ENCODE data around the gene PXMP4. TPM values are rescaled to one million over a fixed set of nuclear protein-coding genes. Genes with fewer than 3 reads are reported as not detected.
A peak's percentile ranks its signal among the peaks of the same experiment; 100 is the strongest.

The PXMP4 gene
- total RNA-seq, 1 experiment from 2014 or later = 5.7 TPM

GRCh38 chr20:33667676-33668465 lies 52.2 kb downstream of the PXMP4 start:
- peak; percentile 95 for TF ChIP-seq CTCF (conservative IDR thresholded peaks at IDR 0.05)
- H3K36me3 Mint-ChIP-seq (ENCODE audit: insufficient read depth in 1 of 3, low read depth in 3 of 3) = peaks cover 24 to 53% (median 39%) of the 10 kb centered on the region in 3 experiments
- Histone ChIP-seq H4K8ac (replicated peaks; ENCODE audit: insufficient read length, low read depth, low read length) (no peak overlapping the region), H4K5ac (ENCODE audit: insufficient read length, low read depth, low read length) (no peak overlapping the region), H2BK12ac (ENCODE audit: insufficient read length, low read depth, low read length) (no peak overlapping the region), H3K27ac (ENCODE audit: insufficient read length, low read depth, low read length) (no peak overlapping the region), H3K4me2 (ENCODE audit: insufficient read depth, insufficient read length, low read length) (peak overlapping the region; percentile 36), H3K27me3 (ENCODE audit: insufficient read depth, low read length) (no peaks in the 10 kb centered on the region), H3K56ac (ENCODE audit: insufficient read length, low read depth, low read length) (no peak overlapping the region), H3K4me1 (ENCODE audit: insufficient read depth, low read length) (no peaks in the 10 kb centered on the region; the same call in 1 of the 2 replicates), H3K14ac (ENCODE audit: insufficient read depth, low read length) (no peak overlapping the region; the same call in 1 of the 2 replicates), H3K9me3 (ENCODE audit: control insufficient read depth, low read depth, low read length) (no peaks in the 10 kb centered on the region), H3K79me1 (ENCODE audit: insufficient read depth, low read depth, low read length, poor library complexity, severe bottlenecking) (no peaks in the 10 kb centered on the region), H2BK15ac (ENCODE audit: low read depth, low read length) (no peak overlapping the region), H2BK5ac (ENCODE audit: insufficient read length, low read length) (no peak overlapping the region), H3T11ph (ENCODE audit: low read length) (no peak overlapping the region), H3K9ac (ENCODE audit: extremely low read depth, insufficient read length, low read length) (no peak overlapping the region), H4K20me1 (ENCODE audit: control insufficient read depth, insufficient read depth, insufficient read length) (no peaks in the 10 kb centered on the region), H2AFZ (ENCODE audit: low read length) (no peak overlapping the region), H2AK5ac (ENCODE audit: insufficient read length, low read length) (no peak overlapping the region), H3K4ac (ENCODE audit: low read depth, low read length) (no peak overlapping the region), H2BK120ac (ENCODE audit: low read depth, low read length, poor library complexity, severe bottlenecking) (no peak overlapping the region), H3K18ac (ENCODE audit: insufficient read length, low read depth, low read length) (no peak overlapping the region), H3K23me2 (ENCODE audit: insufficient read length, low read depth, low read length, poor library complexity, severe bottlenecking) (peaks cover 19% of the 10 kb centered on the region), H3K23ac (ENCODE audit: insufficient read length, low read depth, low read length) (no peak overlapping the region), H3K79me2 (ENCODE audit: insufficient read depth, low read length) (no peaks in the 10 kb centered on the region), H4K91ac (ENCODE audit: insufficient read length, low read depth, low read length) (no peak overlapping the region), H2BK20ac (ENCODE audit: low read depth, low read length, poor library complexity, severe bottlenecking) (no peak overlapping the region)
- H3K4me1 Mint-ChIP-seq = peaks cover 34 to 35% of the 10 kb centered on the region in 2 experiments
- H3K4me3 Mint-ChIP-seq = peak overlapping the region; percentile 44 to 46; a peak in 3 of 5 replicates
- H3K27ac Mint-ChIP-seq = no peak overlapping the region
- DNase-seq = peak; percentile 89
- WGBS (ENCODE audit: extremely low coverage, insufficient read length, low lambda C conversion rate) = no CpG with 5 or more reads among the region's 47 CpGs
- no peaks in the 10 kb centered on the region; a peak in 1 of 5 replicates for H3K9me3 Mint-ChIP-seq
- H3K27me3 Mint-ChIP-seq (ENCODE audit: low read depth) = peaks cover 4% of the 10 kb centered on the region
